GM19328 (cell line): ENCODE data around the gene USP44.
A peak's percentile ranks its signal among the peaks of the same experiment; 100 is the strongest.
"Not testable (repeated sequence)": the region's sequence is repeated elsewhere in the genome, so short reads cannot be mapped to it uniquely, and the experiment has no call there.

ENCODE experiments used
- ATAC-seq: cut with Tn5 transposase; IDR thresholded peaks from one replicate; pipeline ENCODE4 v1.9.1; 2021; ENCODE audit warnings: mild to moderate bottlenecking, moderate library complexity; ENCODE audit not compliant: unreplicated experiment

Gene USP44

DNA sequence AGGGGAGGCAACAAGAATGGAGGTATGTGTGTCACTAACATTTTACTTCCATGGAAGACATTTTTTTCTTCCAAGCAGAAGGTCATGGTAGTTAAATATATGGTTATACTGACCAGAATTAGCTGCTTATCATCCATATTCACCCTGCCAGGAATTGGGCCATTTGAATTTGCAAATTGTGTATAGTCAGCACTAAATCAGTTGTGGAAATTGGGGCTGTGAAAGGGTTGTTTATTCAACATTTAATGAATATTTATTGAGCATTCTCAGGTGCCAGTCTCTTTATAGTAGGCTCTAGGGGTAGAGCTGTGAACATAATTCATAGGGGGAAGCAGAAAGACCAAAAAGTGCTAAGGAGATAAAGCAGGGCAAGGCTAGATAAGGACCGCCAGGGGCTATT is 39.3 kb downstream of the USP44 start:
- ATAC-seq: no peak

DNA sequence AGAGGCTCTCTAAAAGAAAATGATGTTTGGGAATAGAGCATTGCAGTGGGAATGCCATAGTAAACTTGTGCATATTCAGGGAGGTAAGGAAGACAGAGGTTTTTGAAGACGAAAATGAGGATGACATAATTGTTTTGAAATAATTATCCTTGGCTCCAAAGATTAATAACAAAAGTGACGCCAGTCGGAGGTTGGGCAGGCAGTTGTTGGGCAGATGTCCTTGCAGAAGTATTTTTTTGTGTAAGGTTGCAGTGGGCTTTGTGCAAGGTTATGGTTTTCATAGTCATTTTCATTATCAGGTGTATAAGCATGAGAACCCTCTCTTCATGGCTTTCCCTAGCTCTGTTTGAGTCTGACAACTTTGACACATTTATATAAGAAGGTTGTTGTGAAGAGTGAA is 42.0 kb downstream of the USP44 start:
- no peak for ATAC-seq

DNA sequence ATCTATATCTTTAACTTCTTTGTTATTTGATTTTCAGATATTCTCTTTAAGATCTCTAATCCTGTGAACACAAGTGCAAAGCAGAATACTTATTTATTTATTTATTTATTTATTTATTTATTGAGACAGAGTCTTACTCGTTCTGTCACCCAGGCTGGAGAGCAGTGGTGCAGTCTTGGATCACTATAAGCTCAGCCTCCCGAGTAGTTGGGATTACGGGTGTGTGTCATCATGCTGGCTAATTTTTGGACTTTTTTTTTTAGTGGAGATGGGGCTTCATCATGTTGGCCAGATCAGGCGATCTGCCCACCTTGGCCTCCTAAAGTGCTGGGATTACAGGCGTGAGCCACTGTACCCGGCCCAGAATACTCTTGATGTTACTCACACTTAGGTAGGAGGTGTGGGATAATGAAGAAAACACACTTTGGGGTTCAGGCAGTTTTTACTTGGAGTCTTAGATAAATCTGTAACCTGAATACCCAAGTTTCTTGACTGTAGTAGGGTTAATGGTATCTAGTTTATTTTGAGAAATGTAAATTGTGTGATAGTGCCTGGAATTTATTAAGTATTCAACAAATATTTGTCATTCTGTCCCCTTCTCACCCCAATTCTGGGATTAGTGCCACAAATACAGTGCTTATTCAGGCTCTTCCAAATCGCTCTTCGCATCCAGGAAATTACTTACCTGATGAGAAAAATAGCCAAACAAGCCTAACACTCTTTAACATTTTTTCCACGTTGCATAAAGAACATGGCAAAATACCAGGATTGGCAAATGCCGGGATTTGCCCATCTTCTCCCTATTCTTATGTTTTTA is 44.4 kb downstream of the USP44 start:
- ATAC-seq: no peak

DNA sequence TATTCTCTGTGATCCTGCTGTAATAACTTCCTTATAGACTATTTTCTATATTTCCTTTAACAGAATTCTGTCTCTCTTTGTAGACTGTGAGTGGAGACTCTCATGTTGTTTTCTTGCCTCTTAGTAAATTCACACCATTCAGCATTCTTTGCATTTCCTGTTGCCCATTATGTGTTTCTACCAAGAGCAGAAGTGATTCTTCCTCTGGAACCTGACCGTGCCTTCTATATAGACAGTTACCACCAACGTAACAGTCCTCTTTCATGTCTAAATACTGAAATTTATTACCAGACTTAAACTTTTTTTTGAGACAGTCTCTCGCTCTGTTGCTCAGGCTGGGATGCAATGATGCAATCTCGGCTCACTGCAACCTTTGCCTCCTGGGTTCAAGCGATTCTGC is 46.2 kb downstream of the USP44 start:
- ATAC-seq: no peak

DNA sequence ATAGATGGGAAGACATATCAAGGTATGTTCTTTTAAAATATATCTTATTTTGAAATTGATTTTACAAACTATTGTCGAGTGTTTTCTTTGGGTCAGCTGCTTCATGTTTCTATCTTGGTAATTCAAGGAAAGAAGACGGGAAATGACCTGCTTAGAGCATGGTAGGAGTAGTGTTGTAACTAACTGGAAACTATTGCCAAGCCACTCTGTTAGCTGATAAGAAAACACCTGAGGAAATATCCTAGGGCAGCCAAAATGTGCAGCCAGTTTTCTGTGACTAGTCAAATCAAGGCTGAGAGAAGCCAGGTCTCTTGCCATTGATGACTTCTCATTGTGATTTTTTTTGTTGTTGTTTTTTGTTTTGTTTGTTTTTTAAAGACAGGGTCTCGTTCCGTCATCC is 47.1 kb downstream of the USP44 start:
- no peak for ATAC-seq

DNA sequence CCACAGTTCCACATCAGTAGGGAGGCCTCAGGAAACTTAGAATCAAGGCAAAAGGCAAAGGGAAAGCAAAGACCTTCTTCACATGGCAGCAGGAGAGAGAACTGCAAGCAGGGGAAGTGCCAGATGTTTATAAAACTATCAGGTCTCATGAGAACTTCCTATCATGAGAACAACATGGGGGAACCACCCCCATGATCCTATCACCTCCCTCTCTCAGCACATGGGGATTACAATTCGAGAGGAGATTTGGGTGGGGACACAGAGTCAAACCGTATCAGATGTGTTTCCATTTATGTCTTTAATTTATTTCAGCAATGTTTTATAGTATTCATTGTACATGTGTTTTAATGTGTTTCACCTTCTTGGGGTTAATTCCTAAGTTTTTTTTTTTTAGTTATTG is 51.5 kb downstream of the USP44 start:
- no peak for ATAC-seq

DNA sequence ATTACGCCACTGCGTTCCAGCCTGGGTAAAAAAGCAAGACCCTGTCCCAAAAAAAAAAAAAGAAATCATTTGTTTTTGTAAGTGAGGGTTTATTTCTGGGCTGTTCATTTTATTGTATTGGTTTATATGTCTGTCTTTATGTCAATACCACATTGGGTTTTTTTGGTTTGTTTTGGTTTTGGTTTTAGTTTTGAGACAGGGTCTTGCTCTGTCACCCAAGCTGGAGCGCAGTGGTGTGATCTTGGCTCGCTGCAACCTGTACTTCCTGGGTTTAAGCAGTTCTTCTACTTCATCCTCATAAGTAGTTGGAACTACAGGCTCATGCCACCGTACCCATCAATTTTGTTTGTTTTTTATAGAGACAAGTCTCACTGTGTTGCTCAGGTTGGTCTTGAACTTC is 52.3 kb downstream of the USP44 start:
- ATAC-seq: no peak

DNA sequence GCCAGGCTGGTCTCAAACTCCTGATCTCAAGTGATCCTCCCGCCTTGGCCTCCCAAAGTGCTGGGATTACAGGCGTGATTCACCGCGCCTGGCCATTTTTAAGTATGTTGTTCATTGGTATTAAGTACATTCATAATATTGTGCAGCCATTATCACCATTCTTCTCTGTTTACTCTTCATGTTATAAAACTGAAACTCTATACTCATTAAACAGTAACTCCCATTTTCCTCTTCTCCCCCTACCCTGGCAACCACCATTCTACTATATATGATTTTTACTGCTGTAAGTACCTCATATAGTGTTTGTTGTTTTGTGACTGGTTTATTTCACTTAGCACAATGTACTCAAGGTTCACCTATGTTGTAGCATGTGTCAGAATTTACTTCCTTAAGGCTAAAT is 54.2 kb downstream of the USP44 start:
- no peak for ATAC-seq

DNA sequence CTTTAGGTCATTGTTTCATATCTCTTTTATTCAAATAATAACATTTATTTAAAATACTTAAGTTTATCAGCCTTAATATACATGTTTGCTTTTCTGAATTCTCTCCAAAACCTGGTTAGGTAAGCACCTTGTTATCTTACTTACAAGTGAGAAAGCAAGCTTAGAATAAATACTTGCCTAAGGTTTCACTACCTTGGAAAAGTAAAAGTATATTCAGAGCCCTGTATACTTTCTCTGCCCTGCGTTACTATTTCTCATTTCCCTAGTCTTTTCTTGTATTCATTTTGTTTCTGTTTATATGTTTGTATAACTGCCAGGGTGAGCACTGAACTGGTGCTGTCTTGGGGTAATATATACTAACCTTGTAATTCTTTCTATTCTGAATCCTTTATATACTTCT is 55.8 kb downstream of the USP44 start:
- no peak for ATAC-seq

DNA sequence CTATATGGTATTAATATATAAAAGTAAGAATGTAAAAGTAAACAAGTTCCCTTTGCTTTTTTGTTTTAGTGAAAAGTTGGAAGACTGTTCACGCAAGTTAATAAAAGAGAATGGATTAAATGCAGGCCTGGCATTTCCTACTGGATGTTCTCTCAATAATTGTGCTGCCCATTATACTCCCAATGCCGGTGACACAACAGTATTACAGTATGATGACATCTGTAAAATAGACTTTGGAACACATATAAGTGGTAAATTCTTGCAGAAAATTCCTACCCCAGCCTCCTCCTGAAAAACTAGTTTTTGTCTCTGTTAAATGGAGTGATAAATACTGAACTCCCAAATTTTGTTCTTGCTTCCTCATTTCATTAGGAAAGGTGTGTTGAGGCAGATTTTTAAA is 56.4 kb downstream of the USP44 start:
- no peak for ATAC-seq

DNA sequence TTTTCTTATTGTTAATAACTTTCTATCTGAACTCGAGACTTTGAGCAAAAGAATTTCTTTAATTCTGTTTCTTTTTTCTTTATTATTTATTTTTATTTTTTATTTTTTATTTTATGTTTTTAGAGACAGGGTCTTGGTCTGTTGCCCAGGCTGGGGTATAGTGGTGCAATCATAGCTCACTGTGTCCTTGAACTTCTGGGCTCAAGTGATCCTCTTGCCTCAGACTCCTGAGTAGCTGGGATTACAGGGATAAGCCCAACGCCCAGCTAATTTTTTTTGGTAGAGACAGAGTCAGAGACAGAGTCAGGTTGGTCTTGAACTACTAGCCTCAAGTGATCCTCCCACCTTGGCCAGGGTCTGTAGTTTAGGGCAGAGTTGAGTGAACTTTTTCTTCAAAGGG is 58.8 kb downstream of the USP44 start:
- no peak for ATAC-seq

DNA sequence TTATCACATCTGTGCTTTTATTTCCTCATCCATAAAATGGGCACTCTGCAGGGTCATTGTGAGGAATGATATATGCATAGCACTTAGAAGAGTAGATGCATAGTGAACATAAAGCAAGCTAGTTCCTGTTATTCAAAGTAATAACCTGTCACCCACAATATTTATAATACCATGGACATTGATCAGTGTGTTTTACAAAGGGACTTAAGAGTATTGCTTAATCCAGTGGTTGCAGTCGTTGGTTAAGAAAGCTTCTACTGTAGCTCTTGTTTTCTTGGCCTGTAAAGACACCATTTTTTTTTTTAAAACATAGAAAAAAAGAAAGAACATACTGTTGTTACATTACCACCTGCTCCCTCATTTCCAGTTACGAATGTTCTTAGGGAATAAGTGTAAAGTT is 64.3 kb downstream of the USP44 start:
- ATAC-seq: no peak

DNA sequence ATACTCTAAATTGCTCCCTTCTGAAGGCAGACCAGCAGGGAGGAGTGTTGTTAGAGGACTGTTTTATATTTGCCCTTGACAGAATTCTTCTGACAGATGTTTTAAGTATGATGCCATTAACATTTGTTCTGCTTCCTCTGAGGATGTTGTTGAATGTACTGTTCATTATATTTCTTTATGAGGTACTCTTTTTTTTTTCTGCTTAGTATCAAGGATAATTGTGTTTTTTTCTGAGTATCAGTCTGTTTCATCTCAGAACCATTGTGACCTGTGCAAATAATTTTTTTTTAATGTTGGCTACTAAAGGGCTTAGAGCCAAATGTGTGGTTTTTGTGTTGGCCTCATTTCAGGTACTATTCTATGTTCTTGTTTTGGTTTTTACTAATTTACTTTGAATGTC is 66.8 kb downstream of the USP44 start:
- ATAC-seq: no peak

DNA sequence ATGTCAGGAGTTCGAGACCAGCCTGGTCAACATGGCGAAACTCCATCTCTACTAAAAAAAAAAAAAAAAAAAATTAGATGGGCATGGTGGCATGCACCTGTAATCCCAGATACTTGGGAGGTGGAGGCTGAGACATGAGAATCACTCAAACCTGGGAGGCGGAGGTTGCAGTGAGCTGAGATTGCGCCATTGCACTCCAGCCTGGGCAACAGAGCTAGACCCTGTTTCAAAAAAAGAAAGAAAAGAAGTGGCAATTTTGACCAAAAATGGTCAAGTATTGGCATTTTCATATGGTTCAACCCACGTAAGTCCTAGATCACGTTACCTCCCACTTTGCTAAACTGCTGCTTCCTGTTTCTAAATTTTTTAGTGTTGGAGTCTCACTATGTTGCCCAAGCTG is 68.7 kb downstream of the USP44 start:
- ATAC-seq: not testable (repeated sequence)

DNA sequence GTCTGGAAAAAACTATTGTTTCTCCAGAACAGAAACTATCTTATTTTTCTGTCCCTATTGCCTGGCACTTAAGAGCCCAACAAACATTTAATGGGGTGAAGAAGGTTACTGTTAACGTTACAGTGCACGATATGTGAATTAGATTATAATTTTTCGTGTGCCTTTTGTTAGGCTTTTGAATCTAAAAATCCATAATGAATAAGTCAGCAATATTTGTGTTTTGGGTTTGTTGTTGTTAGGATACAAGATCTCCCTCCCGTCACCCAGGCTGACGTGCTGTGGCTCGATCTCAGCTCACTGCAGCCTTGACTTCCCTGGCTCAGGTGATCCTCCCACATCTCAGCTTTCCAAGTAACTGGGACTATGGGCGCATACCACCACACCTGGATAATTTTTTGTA is 69.4 kb downstream of the USP44 start:
- ATAC-seq: no peak

DNA sequence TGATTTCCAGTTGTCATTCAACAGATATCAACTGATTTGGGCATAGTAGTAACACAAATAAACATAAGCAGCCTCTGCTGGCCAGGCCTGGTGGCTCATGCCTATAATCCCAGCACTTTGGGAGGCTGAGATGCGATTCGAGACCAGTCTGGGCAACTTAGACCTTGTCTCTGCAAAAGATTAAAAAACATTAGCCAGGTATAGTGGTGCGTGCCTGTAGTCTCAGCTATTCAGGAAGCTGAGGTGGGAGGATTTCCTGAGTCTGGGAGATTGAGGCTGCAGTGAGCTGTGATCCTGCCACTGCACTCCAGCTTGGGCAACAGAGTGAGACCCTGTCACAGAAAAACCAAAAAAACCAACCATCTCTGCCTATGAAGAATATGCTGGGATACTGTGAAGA is 70.2 kb downstream of the USP44 start:
- ATAC-seq: no peak

DNA sequence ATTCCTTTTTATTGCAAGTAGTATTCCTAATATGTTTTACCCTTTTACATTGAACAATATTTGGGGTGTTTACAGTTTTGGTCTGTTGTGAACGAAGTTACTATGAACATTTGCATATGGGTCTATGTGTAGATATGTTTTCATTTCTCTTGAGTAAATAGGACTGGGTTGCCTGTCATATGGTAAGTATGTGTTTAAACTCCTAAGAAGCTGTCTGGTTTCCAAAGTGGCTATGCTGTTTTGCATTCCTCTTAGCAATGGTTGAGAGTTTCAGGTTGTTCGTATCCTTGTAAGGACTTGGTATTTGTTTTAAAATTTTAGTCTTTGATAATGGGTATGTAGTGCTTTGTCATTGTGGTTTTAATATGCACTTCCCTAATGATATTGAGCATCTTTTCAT is 71.0 kb downstream of the USP44 start:
- no peak for ATAC-seq

DNA sequence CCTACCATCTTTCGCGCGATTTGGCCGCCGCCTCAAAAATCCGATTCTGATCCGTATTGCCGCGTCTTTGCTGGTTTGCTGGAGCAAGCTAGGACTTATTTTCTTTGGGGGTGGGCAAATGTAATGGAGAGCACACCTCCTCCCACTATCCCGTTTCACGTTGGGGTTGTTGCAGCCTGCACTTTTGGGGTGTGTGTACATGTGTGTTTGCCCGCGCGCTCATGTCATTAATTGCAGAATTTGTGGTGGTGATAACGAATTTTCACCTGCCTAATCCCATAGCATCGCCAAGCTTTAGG is 76.7 kb downstream of the USP44 start:
- ATAC-seq: no peak

DNA sequence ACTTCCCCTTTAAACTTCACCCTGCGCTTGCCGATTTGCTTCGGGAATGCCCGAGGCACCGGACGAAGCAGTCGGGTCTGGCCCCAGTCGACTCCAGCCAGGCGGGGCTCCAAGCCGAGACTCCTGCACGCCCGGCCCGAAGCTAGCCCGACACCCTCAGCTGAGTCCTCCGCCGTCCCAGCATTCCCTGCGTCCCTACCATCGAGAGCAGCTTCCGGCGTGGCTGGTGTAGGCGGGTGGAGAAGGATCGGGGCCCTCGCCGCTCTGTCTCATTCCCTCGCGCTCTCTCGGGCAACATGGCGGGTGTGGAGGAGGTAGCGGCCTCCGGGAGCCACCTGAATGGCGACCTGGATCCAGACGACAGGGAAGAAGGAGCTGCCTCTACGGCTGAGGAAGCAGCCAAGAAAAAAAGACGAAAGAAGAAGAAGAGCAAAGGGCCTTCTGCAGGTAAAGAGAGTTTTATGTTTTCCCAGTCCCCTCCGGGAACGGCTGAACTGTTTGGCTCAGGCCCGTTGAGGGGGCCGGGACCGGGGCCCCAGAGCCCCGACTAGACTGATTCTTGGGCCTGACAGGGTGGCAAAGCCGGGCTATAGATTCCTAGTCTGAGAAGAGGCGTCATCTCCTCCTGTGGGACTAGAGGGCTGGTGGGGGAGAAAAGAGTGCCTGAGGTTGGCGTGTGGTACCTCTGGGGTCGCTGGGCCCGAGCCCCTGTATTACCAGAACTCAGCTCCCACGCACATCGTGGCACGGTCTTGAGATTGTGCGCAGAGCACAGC is 77.2 kb downstream of the USP44 start, which contains the start of gene METAP2:
METAP2 (plus strand) TSS at position 269 of the 776 bp plus-strand sequence; CDS start at position 297, 28 bp downstream.
- peak; percentile 99 for ATAC-seq

DNA sequence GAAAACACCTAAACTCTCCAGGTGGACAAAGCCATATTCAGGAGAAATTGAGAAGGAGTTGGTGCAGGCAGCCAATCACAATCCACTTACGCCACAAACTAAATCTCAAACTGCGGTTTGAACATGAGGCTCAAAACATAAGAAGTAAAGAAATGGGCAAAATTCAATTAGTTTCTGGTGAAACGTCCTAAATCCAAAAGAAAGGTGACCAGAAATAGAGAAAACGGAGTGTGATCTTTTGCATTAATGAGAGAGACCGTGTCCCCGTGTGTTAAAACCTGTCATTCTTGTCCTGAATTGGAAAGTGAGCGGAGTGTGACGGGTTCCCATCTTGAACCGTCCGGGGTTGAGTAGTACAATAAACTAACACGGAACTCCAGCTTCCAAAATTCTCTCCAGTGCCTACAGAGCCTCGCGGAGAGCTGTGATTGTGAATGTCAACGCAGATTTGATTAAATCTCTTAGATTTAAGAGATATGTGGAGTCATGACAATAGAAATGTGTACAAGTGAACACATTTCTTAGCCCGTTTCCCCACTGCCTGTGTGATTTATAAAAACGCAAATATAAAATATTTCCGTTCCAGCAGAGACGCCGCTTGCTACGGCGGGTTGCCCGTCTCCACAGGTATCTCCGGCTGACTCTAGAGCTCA is 77.9 kb downstream of the USP44 start:
- peak; percentile 28 for ATAC-seq

DNA sequence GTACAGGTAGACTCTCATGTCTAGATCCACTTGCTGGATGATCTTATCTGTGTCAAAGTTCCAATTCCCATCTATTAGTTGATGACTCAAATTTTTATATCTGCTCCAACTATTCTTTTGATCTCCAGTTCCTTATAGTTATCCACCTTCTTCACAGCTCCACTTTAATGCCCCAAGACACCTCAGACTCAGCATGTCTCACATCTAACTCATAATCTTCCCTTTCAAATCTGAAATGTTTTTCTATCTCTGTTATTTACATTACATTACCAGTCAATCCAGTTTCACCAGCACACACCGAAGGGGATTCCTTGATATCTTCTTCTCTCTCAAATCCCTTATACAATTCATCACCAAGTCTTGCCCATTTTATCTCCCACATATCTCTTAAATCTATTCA is 81.0 kb downstream of the USP44 start:
- ATAC-seq: no peak
